Activated naive CD4-positive, alpha-beta T cell treated with Interleukin-2 at 50 U/mL for 16 hours (primary cell): ENCODE results near the gene NINJ2.
"Not testable (repeated sequence)": the region's sequence is repeated elsewhere in the genome, so short reads cannot be mapped to it uniquely, and the experiment has no call there.

Source experiments
- DNase-seq: peaks from one replicate; pipeline ENCODE4 v3.0.0-alpha.2; 2020

The NINJ2 gene

DNA sequence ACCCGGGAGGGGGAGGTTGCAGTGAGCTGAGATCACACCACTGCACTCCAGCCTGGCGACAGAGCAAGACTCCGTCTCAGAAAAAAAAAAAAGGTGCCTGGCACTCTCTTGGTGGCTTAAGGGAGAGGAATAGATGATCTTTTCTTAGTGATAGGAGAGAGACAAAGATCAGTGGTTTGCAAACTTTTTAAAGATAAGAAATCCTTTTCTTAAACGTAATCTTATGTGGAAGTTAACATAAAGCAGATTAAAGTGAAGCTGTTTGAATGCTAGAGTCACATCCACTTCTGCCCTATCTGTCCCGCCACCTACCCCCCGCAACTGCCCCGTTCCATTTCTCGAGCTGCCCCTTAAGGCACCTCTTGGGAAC, 6.3 kb upstream of the NINJ2 start:
- no peak for DNase-seq

DNA sequence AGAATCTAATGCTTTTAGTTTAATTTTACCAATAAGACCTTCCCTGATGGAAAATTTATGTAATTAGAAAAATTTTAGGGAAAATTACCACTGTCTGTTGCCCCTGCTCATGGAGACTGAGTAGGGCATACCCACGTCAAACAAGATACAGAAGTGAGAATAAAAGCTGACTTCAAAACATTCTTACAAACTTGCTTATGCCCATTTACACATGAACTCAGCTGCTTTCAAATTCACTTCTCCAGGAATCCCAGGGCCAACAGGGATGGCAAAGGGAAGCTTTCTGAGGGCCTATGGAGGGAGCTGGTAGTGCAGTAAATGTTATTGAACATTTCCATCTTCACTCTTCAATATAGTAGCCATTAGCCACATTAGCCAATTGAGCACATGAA, 4.8 kb upstream of the NINJ2 start:
- DNase-seq = no peak

DNA sequence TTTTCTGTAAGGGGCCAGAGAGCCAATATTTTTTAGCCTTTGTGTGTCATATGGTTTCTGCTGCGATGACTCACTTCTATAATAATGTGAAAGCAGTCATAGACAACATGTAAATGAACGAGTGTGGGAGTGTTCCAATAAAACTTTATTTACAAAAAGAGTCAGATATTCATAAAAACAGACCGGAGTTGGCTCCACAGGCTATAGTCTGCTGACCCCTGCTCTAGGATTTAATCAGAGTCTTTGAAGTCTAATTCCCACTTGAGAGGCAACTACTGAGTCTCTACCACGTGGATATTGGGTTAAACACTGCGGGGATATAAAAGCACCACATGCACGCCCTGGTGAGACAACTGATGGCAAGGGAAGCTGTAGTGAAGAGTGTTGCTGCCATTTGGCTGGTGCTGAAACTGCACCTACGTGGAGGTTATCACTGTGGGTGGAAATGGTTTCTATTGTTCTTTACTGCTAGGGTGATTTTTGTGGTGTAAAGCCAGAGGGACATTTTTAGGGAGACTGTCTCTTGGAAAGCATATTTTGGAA, 3.6 kb upstream of the NINJ2 start:
- peak; percentile 60 for DNase-seq

DNA sequence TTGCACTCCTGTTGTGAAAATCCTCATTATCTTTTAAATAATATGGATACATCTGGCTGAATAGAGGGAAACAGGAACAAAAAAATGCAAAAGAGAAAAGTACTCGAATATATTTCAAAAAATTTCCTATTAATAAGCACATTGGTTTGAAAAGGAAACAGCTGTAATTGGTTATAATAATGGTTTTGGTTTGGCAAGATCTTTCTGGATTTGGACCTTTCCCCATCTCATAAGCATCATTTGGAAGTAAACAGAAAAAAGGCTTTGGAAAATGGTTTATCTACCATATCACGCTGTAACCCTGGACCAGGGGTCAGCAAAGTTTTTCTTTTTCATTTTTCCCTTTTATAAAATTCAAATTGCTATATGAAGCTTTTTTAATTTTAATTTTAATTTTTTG, 2.8 kb upstream of the NINJ2 start:
- no peak for DNase-seq

DNA sequence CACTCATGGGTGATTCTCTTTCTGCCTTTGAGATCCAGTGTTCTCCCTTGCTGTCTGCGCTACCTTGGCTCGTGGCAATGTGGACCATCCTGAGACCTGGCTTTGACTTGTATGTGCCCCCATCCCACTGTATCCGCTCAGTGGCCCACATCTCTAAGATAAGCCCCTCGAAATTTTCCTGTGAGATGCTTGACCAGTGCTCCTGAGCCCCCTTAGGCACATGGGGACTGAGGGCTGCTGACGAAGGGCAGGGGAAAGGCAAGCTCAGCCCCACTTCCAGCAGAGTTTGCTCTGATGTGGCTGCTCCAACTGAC, 1.5 kb upstream of the NINJ2 start:
- DNase-seq = no peak

DNA sequence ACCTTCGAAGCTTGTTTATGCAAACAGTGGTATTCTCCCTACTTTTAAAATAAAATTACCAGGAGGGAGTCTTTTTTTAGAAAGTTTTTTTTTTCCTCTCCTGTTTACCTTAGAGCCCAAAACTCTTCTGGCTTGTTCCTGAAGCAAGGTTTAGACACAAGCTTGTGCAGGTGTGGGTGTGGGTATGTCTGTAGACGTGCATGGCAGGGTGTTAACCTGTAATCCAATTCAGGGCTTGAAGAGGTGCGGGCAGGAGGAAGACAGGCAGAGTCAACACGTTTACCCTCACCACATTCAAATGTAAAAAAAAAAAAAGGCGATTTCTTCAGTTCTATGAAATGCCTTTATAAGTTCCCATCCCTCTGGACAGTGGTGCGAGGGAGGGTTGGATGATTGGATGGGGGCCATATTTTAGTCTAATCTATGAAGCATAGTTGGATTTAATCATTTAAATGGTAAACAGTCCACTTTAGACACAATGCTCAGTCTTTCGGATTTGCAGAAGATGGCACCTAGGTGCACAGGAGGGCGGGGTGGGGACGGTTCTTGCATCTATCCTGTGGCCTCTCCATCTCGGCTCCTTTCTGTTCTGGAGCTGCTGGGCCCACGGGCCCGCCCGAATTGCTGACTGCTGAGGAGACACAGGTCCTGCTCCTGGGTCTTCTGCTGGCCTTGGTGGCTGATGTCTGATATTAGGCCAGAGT, 982 bp upstream of the NINJ2 start:
- DNase-seq = no peak

DNA sequence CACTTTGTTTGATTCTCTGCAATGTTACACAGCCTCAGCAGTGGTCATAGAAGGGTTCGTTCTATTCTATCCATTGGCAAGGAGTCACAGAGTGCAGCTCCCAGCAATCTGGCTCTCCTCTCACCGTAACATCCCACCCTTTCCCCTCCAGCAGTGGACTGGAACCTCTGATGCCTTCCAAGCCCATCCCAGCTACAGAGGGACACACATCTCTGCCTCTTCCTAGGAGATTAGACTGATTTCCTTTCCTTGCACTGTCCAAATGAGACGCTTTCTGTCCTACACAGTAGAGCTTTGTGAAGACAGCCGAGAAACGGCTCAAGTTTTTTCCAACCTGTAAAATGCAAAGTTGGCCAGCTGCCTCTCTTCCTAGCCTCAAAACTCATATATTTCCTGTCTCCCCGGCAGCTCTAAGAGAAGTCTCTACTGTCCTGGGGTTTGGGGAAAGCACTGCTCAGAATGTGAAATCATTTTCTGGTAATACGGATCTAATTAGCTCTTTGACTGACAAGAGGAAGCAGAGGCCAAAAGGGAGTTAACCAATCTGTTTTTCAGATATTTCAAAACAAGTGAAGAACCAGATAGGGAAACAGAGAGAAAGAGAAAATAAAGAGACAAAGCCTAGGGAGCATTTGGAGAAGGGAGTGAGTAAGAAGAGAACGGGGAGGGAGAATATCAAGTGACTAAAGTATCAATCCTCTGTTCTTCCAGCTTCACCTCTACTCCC, 516 bp downstream of the NINJ2 start:
- no peak for DNase-seq

DNA sequence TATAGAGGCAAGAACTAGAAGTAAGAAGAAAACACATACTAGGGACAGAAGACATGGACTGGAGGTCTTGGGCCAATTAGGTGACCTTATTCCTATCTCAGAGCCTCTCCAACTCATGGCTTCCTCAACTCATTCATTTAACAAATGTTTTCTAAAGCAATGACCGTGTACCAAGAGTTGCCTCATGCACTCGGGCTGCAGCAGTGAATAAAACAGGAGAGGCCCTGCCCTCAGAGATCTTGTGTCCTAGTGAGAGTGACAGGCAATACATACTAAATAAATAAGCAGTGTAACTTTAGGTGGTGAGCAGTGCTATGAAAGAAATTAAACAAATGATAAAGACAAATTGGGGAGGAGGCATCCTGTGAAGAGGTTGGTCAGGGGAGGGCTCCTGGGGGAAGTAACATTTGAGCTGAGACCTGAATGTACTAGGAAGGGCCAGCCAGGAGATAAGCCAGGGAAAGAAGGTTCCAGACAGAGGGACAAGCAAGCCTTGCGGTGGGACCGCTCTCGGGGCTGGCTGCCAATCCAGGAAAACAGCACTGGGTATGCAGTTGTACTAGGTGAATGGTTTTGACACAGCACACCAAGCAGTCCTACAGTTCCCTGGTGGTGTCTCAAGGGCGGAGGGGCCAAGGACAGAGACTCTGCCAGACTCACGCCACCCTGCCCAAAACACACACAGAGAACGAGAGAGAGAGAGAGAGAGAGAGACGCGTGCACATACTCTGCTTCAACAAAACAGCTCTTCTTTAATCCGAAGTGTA, 1.3 kb downstream of the NINJ2 start:
- no peak for DNase-seq

DNA sequence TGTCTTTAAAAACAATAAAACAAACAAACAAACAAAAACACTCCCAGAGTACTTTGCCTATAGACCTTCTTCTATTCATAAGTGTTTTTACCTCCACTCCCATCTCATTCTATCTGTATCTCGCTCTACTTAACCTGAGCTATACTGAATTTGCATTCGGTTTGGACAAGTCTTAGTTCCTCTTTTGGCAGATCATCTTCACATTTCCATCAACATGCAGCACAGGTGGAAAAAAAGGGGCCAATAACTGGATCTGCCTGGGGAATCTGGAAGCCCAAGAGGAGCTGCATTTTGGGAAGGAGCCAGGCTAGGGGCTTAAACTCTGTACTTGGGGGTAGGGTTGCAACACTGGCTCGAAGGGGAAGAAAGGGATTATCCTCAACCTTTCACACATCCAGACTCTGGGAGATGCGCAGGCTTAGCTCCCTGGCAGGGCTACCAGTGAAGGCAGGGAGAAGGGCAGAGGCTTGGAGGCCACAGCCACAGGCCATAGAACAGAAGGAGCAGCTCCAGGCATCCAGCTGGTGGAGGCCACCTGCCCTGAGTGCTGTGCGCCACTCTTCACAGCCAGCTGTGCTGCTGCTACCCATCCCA, 4.1 kb downstream of the NINJ2 start:
- DNase-seq = no peak

DNA sequence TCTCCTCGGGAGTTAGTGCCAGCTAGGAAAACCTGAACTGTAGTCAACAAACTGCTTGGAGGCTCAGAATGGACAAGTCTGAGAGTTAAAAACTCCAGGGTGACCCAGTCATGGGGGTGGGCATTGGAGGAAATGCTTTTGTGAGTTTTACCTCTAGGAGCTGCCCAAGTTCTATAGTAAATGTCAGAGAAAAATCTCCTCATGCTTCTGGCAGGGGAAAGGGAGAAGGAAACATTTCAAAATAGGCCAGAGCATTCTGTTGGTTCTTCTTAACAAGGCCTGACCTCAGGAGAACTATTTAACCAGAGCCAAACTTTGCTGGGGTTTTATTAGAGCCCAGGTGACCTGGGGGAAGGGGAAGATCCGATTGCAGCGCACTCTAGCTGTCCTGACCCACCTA, 12.3 kb downstream of the NINJ2 start:
- DNase-seq = no peak

DNA sequence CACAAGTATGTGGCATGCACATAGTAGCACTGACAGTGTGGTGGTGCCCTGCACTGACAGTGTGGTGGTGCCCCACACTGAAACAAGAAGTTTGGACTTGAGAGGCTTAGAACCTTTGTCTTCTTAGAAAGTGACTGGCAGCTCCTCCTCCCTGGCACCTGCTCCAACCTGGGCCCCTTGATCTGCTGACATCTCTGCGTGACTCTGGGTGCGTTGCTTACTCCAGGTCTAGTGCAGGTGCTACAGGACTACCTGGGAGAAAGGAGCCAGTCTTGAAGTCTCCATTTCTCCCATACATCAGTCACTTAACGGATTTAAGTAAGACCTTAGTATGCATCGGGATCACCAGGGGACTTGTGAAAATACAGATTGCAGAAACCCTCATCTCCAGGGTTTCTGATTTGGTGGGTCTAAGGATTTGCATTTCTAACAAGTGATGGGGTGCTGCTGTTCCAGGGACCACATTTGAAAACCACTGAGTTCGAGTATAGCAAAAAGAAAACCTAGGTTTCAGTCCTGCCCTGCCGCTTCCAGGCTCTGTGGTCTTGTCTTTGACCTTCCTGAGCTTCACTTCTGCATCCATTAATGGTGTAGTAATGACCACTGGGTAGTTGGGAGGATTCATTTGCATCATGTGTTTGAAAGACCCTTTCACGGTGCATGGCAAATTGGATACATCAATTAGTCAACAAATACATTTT, 15.7 kb downstream of the NINJ2 start:
- no peak for DNase-seq

DNA sequence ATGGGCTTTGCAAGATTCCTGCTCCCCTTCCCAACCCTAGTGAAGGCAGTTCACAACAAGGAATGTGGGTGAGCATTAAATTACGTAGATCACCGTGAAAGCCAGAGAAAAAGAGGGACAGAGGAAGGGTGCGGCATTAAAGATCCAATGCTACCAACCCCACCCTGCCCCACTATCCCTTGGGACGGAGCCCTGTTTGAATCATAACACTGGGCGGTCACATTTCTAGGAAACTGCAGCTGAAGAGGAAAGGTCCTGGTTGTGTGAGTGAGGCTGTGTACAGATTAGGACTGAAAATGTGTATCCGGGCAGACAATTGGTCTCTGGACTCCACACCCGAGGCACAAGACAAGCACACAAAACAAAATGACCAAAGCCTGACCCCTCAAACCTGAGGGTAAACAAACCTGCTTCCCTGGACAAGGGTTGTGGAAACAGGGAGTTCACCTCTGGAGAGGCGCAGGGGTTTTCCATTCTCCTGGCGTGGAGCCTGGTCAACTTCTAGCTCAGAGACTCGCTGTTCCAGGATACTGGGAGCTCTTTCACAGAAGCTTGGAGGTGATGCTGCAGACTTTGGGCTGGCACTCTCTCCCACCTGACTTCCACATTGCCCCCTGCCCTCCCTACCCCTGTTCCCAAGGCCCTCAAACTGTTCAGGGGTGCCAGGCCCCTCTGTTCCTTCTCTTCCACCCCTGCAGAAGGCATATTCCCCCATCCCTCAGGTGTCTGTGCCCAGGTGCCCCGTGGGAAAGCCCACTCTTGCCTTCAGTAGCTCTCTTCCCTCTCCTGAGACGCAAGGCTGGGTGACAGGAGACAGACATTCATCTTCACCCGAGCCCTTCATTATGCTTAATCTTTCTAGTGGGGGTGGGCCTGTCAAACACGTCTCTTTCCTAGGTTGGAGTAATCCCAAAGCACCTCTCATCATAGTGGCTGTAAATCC, 16.5 kb downstream of the NINJ2 start:
- no peak for DNase-seq

DNA sequence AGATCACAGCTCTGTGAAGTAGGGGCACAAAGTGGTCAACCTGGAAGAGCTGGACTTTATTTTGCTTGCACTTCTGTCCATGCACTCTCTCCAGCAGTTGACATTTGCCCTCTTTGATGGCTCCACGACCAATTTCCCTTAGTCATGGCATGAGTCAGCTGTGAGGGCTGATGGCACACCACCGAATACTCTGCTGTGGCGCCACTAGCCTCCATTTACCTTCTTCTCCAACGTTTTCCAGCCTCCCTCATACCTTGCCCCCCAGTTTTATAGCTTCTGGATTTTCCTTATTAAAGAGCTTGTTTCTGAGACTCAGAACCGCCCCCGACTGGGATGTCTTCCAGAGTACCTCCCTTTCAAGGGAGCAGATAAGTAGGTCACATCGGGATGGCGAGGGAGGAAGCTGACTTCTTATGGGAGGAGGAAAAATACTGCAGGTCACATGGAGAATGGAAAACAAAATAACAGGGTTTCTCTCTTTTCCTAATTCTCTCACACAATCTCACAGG, 17.6 kb downstream of the NINJ2 start:
- DNase-seq = no peak

DNA sequence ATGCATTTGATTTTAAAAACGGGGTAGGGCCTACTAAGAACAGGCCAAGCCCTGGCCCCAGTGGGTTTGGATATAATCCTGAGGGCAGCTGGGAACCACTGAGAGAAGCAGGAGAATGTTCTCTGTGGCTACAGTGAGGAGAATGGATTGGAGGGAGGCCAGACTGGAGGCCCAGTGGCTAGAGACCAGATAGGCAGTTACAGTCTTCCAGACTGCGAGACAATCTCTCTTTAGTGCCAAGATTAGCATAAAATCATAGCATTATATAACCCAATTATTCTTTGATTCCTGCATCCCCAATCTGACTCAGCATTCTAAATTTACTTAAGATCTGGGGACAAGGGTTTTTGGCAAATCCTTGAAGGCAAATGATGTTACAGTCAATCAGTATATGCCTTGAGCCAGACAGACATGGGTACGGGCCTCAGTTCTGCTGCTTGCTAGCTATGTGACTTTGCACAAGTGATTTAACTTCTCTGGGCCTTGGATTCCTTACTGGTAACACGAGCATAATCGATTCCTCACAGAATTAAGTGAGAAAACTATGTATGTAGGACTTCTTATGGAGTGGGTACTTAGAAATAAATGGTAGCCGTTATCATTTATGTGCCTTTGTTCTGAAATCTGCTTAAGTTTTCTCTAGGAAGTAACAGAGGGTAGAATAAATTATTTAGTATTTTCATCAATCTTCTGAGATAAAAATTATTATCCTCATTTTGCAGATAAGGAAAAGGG, 18.3 kb downstream of the NINJ2 start:
- no peak for DNase-seq

DNA sequence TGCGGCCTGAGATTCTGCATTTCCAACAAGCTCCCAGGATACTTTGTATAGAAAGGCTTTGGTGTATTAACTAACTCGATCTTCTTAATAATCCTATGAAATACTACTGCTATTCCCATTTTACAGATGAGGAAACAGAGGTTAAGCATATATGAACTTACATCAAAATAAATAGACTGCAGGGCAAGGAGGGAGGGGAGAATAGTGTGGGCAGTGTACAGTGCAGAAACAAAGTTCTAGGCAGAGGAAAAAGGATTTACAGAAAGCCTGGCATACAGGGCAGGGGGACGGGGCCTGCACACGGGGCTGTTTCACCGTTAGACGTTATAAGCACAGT, 19.0 kb downstream of the NINJ2 start:
- no peak for DNase-seq

DNA sequence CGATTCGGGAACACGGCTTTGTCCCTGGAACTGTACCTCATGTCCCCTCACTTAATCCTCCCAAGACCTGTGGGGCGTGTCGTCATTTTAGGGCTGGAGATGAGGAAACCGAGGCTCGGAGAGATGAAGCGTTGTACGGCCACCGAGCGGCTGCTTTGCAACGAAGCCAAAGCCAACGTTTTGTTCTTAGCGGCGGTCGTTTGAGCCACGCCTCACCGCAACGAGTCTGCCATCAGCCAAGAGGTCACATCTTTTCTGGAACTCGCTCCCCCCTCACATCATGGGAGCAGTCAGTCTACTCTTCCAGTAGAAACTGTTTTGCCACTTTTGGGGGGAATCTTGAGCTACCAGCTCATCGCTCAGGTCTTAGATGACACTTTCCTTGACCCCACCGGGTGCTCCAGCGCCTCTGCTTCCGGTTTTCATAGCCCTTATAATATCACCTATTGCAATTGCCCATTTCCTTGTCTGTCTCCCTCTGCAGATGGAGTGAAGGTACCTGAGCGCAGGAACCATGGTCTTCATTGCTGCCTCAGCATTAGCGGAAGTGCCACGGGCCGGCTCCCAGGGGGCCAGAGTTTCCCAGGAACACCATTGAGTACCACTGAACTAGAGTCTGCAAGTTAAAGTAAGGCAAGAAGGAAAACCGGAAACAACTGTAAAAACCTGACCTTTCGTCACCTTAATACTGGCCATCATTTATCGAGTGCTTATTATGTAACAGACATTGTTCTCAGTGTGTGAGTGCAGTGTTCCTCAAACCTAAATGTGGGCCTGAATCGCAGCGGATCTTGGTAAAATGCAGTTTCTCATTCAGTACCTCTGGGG, 19.6 kb downstream of the NINJ2 start:
- peak; percentile 39 for DNase-seq

DNA sequence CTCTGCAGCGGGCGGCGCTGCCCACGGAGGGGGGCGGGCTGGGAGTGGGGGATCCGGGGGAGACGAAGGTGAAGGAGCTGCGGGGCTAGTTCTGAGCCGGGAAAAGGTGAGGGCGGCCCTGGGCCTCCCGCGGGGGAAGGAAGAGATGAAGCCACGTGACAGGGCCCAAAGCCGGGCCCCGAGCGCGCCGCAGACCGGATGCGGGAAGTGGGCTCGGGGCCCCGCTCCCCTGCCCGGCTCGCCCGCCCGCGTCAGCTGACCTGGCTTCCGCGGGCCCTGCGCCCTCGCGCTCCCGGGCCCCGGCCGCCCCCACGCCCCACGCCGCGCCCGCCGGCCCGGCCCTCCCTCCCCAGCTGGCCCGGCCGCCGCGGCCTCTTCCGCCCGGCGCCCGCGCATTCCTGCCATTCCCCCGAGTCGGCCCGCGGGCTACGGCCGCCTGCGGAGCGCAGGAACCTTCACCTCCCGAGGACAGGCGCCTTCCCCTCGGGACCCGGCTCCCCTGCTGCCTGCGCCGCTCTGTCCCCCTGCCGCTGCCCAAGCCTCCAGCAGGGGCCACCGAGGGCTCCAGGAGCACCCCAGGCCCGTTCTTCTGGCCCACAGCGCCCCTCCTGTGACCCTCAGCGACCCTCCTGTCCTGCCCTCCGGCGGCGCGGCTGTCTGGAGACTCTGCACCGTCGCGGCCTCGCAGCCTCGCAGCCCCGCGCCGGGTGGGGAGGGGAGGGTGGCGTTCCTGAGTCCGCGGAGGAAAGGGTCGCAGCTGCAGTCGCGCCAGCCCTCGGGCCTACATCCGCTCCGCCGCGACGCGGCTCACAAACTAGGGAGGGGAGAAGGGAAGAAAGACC, 20.4 kb downstream of the NINJ2 start:
- DNase-seq = peak; percentile 75

DNA sequence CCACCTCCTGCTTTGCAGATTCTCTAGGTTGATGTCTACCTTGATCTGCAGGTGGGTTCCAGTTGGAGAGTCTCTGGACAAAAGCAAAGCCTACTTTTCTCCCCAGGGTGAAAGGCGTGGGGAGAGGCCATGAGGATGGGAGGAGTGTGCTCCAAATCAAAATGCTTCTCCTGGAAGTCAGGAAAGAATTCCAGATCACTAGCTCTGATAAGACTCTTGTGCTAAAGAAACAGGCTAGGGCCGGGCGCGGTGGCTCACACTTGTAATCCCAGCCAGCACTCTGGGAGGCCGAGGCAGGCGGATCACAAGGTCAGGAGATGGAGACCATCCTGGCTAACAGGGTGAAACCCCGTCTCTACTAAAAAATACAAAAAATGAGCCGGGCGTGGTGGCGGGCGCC, 21.9 kb downstream of the NINJ2 start:
- not testable (repeated sequence) for DNase-seq

DNA sequence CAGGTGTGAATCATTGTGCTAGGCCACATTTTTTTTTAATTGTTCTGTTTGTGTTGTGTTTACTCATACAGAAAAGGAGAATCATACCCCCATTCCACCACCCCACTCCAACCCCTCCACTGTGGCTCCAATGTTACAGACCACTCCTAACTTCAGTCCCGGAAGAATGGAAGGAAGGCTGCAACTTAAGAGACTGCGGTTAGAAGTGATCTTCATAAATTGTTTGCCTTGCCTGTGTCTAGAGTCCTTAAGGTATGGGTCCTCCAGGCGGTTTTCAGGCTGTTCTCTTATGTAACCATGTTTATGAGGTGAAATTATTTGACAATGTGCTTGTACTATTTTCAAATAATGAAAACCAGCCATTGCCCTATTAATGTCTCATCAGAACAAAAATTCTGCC, 22.5 kb downstream of the NINJ2 start:
- no peak for DNase-seq
